T-helper 22 cell (primary cell): ENCODE data around the gene UBA6.
"Not testable (repeated sequence)": the region's sequence is repeated elsewhere in the genome, so short reads cannot be mapped to it uniquely, and the experiment has no call there.

Experiments
- DNase-seq: peaks from one replicate; pipeline ENCODE4 v3.0.0-alpha.2; 2020; ENCODE audit warnings: low read depth

The UBA6 gene

DNA sequence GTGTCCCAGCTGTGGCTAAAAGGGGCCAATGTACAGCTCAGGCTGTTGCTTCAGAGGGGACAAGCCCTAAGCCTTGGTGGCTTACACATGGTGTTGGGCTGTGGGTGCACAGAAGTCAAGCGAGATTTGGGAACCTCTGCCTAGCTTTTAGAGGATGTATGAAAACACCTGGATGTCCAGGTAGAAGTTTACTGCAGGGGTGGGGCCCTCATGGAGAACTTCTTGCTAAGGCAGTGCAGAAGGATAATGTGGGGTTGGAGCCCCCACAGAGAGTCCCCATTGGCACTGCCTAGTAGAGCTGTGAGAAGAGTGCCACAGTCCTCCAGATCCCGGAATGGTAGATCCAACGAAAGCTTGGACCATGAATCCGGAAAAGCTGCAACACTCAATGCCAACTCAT, 40.5 kb downstream of the UBA6 start:
- no peak for DNase-seq

GRCh38 chr4:67659065-67659464, 41.9 kb downstream of the UBA6 start:
- no peak for DNase-seq

GRCh38 chr4:67658302-67658701, 42.7 kb downstream of the UBA6 start:
- no peak for DNase-seq

DNA sequence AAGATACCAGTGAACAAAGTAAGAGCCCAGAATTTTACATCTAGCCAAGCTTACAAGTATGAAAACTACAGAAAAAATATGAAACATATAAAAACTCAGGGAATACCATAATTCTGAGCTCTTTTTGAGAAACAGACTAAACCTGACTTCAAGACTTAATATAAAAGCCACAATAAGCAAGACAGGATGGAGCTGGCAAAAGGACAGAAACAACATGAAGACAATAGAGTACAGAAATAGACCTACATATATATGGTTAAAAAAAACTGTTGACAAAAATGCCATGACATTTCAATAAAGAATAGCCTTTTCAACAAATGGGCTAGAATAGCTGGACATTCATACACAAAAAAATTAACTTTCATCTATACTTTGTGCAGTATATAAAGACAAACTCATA, 49.4 kb downstream of the UBA6 start:
- DNase-seq, result no peak

DNA sequence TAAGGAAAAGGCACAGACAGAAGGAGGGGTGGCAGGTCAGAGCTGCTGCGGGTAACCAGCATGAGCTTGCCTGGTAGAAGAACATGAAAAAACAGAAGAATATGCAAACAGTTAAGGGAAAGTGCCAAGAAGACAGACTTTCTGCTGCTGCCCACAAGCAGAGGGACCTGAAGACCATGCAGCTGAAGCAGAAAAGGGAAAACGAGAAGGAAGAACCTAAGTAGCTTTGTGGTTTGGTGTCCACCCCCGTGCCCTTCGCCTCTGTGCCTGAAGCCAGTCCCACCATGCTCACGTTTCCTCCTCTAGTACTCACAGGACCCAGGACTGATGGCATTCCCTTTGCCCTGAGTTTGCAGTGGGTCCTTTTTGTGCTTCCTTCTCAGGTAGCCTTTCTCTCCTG, 62.8 kb downstream of the UBA6 start:
- no peak for DNase-seq

DNA sequence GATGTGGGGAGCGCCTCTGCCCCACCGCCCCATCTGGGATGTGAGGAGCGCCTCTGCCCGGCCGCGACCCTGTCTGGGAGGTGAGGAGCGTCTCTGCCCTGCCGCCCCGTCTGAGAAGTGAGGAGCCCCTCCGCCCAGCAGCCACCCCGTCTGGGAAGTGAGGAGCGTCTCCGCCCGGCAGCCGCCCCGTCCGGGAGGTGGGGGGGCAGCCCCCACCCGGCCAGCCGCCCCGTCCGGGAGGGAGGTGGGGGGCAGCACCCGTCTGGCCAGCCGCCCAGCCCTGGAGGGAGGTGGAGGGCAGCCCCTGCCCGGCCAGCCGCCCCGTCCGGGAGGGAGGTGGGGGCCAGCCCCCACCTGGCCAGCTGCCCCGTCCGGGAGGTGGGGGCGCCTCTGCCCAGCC, 64.0 kb downstream of the UBA6 start:
- DNase-seq, result not testable (repeated sequence)

DNA sequence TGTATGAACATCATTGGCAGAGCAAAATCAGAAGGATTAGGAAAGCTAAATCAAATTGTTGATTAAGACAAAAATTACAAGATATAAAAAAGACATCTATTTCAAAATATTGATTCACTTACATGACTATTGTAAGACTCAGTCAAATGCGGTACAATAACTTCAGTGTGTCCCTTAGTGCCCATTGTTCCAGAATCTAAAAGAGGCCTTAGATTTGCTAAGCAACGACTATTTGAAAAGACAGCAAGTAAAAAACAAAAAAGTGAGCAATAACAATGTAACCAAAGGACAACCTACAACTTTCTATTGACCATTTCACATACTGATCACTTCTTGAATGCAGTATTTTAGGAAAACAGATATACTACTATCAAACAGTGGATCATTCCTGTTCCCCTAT, 65.6 kb downstream of the UBA6 start:
- no peak for DNase-seq

GRCh38 chr4:67634741-67635140, 66.2 kb downstream of the UBA6 start:
- DNase-seq, result no peak

GRCh38 chr4:67632492-67632891, 68.5 kb downstream of the UBA6 start:
- DNase-seq, result no peak

DNA sequence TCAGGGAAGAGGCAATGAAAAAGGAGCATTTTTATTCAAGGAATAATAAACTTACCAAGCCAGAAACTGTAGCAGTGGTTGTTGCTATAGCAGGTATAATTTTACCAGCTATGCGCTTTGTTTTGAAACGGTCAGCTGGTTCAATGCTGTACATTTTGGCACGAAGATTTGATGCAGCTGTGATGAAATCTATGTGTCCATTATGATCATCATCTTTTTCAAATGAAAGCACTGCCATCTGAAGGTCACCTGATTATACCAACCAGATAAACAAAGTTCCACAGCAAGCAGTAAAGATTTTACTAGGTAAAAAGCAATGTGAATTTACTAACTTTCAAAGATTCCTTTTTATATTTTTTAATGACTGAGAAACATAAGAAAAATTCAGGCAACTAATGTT, 76.0 kb downstream of the UBA6 start:
- DNase-seq, result no peak

GRCh38 chr4:67616478-67616877, 84.5 kb downstream of the UBA6 start:
- DNase-seq, result no peak

GRCh38 chr4:67615119-67615518, 85.8 kb downstream of the UBA6 start:
- DNase-seq, result no peak

- no peak for DNase-seq
Measured at GRCh38 chr4:67614186-67614585, 86.8 kb downstream of the UBA6 start.

- DNase-seq, result no peak
Measured at GRCh38 chr4:67608027-67608426, 92.9 kb downstream of the UBA6 start.

- no peak for DNase-seq
Measured at GRCh38 chr4:67604749-67605148, 96.2 kb downstream of the UBA6 start.

DNA sequence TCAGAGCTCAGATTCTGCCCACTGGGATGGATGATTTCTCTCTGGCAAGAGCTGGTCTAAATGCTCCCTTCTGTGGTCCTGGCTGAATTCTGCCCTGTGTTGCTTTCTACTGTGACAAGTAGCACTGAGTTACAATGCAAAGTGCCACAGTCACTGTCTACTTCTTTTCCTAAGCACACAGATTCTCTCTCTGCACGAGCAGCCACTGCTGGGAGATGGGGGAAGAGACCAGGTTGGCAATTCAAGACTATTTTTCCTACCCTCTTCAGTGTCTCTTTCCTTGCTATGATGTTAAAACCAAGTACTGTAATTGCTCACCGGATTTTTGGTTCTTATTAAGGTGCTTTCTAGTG, 97.0 kb downstream of the UBA6 start:
- DNase-seq, result no peak

- DNase-seq, result no peak
Measured at GRCh38 chr4:67603310-67604028, 97.5 kb downstream of the UBA6 start.

DNA sequence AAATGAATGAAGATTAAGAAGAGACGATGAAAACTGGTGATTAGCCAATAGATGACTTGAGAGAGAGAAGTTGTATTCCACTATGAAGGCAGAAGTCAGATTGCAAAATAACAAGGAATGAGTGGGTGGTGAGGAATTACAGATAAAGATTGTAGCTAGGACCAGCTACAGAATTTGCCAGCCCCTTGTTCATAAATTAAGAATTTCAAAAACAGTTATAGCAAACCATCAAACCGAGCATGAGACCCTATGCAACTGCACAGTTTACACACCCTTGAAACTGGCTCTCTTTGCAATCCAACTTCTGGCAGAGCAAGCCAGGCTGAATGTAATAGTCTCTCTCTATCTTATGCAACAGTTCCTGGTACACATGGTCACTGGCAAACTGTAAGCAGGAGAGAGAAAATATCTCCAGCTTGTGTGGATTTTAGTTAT, 107.2 kb downstream of the UBA6 start:
- DNase-seq, result no peak

DNA sequence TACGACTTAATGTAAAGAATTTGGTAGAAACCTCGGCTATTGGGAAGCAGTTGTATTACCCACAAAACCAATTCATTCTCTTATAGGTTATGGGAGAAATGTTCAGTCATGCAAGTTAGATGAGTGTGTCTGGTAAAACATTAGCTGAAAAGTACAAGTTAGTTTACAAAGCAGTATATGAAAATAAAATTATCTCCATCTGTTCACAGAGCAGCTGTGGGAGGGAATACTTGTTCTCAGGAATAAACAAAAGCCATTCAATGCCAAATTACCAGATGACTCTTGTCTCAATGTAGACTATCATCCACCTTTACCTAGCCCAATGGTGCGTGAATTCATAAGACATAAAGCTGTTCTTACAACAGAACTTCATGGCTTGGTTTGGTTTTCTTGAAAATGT, 113.8 kb downstream of the UBA6 start:
- DNase-seq, result no peak

GRCh38 chr4:67584496-67584895, 116.5 kb downstream of the UBA6 start:
- DNase-seq, result no peak

DNA sequence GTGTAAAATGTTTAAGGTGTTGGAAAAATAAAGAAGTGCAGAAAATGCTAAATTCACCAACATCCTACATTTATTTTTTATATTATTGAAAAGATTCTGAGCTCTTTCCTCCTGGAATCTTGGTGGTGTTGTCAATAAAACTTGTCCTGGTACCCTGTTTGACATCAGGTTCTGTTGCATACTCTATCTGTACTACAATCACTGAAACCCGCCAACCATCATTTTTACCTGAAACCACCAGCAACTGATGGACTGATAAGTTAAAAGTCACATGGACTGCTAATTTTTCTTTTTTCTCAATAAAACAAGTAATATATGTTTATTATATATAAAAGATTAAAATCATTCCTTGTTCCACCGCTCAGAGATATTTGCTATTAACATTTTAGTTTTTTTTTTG, 119.0 kb downstream of the UBA6 start:
- no peak for DNase-seq

GRCh38 chr4:67581208-67581857, 119.6 kb downstream of the UBA6 start:
- no peak for DNase-seq

- no peak for DNase-seq
Measured at GRCh38 chr4:67580577-67580976, 120.4 kb downstream of the UBA6 start.

DNA sequence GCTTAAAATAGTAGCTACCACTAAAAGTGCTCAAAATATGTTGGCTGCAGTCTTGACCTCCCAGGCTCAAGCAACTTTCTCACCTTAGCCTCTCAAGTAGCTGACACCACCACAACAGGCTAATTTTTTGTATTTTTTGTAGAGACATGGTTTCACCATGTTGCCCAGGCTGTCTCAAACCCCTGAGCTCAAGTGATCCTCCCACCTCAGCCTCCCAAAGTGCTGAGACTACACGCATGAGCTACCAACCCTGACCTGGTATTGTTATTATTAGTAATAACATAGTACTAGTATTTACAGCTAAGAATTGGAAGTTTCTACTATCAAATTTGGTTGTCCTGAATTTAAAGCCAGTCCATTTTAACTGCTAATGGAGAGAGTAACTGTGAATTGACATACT, 124.4 kb downstream of the UBA6 start:
- no peak for DNase-seq
